HEK293T (cell line): ENCODE results near the gene ZSWIM5.
A peak's percentile ranks its signal among the peaks of the same experiment; 100 is the strongest.
"Not testable (repeated sequence)": the region's sequence is repeated elsewhere in the genome, so short reads cannot be mapped to it uniquely, and the experiment has no call there.

Experiments used
- CTCF ChIA-PET: fragments of 350-600 bp; formaldehyde crosslinking; extraction: SDS; loops from one replicate; lab custom pipeline; 2021; ENCODE audit warnings: antibody characterized with exemption, inconsistent platforms; lab: Yijun Ruan, JAX
- POLR2A ChIA-PET: fragments of 350-600 bp; formaldehyde crosslinking; extraction: SDS; loops from one replicate; lab custom pipeline; 2020; ENCODE audit warnings: antibody characterized with exemption, inconsistent platforms; lab: Yijun Ruan, JAX
- DNase-seq: peaks from one replicate; pipeline ENCODE4 v3.0.0; 2012; ENCODE audit warnings: mixed read lengths; ENCODE audit errors: extremely low spot score
- ARNT ChIP-seq: fragments of 450-650 bp; IDR thresholded peaks from 2 replicates; pipeline ENCODE4 v1.6.1; 2017; ENCODE audit warnings: mild to moderate bottlenecking
- BHLHE40 ChIP-seq: fragments of 450-650 bp; IDR thresholded peaks from 2 replicates; pipeline ENCODE4 v1.6.1; 2016; ENCODE audit warnings: mild to moderate bottlenecking, moderate library complexity, borderline replicate concordance
- CTBP1 ChIP-seq: fragments of 450-650 bp; IDR thresholded peaks from 2 replicates; pipeline ENCODE4 v1.6.1; 2016; ENCODE audit warnings: borderline replicate concordance
- ELF4 ChIP-seq: fragments of 450-650 bp; IDR thresholded peaks from 2 replicates; pipeline ENCODE4 v1.6.1; 2017; ENCODE audit warnings: antibody characterized with exemption
- FOXA1 ChIP-seq: fragments of 450-650 bp; IDR thresholded peaks from 2 replicates; pipeline ENCODE4 v1.6.1; 2016; ENCODE audit warnings: mild to moderate bottlenecking
- FOXK2 ChIP-seq: fragments of 450-650 bp; IDR thresholded peaks from 2 replicates; pipeline ENCODE4 v1.6.1; 2016; ENCODE audit warnings: mild to moderate bottlenecking
- FOXM1 ChIP-seq: fragments of 450-650 bp; IDR thresholded peaks from 2 replicates; pipeline ENCODE4 v1.6.1; 2017; ENCODE audit warnings: mild to moderate bottlenecking, borderline replicate concordance
- HDGF ChIP-seq: fragments of 450-650 bp; IDR thresholded peaks from 2 replicates; pipeline ENCODE4 v1.6.1; 2017; ENCODE audit warnings: antibody characterized with exemption, borderline replicate concordance
- L3MBTL2 ChIP-seq: fragments of 450-650 bp; conservative IDR thresholded peaks from 2 replicates; pipeline ENCODE4 v1.6.1; 2016; ENCODE audit warnings: mild to moderate bottlenecking
- LEF1 ChIP-seq: fragments of 450-650 bp; IDR thresholded peaks from 2 replicates; pipeline ENCODE4 v1.6.1; 2017; ENCODE audit warnings: mild to moderate bottlenecking, borderline replicate concordance
- NFRKB ChIP-seq: fragments of 450-650 bp; IDR thresholded peaks from 2 replicates; pipeline ENCODE4 v1.6.1; 2016; ENCODE audit warnings: mild to moderate bottlenecking, moderate library complexity
- PKNOX1 ChIP-seq: fragments of 450-650 bp; IDR thresholded peaks from 2 replicates; pipeline ENCODE4 v1.6.1; 2016
- SP1 ChIP-seq: fragments of 450-650 bp; IDR thresholded peaks from 2 replicates; pipeline ENCODE4 v1.6.1; 2017
- SUZ12 ChIP-seq: fragments of 450-650 bp; IDR thresholded peaks from 2 replicates; pipeline ENCODE4 v1.6.1; 2016; ENCODE audit warnings: mild to moderate bottlenecking
- TARDBP ChIP-seq: fragments of 450-650 bp; IDR thresholded peaks from 2 replicates; pipeline ENCODE4 v1.6.1; 2016
- ZNF384 ChIP-seq: fragments of 450-650 bp; IDR thresholded peaks from 2 replicates; pipeline ENCODE4 v1.6.1; 2016

ZSWIM5 gene

GRCh38 chr1:45205910-45206721 is at the start of gene ZSWIM5:
ZSWIM5 (minus strand) TSS chr1:45206605; CDS start chr1:45206350, 255 bp downstream.
- POLR2A ChIA-PET: interaction anchor here (0.9 to 1.9 kb wide), 6 partner anchors 9 to 195 kb away, joined by 3 to 6 read pairs (median 4); partner anchors contain the start of genes HECTD3 and MUTYH
- peak; percentile 77 for DNase-seq
- no peak for TF ChIP-seq LEF1
- peak; percentile 75 for TF ChIP-seq L3MBTL2
- no peak for TF ChIP-seq ELF4
- TF ChIP-seq FOXM1: peak; percentile 33; the same call in 1 of the 2 replicates
- no peak for TF ChIP-seq HDGF
- CTCF ChIA-PET: no interaction called here

- ChIA-PET CTCF (interaction anchor here (0.6 kb wide), 1 partner anchor 71 kb away, joined by 3 read pairs; no protein-coding TSS in a partner anchor), POLR2A (no interaction called here)
- DNase-seq: no peak
- TF ChIP-seq NFRKB: no peak
- TF ChIP-seq HDGF: no peak
- TF ChIP-seq FOXM1: no peak
- no peak for TF ChIP-seq FOXA1
- TF ChIP-seq ELF4: no peak
- no peak for TF ChIP-seq LEF1
- TF ChIP-seq CTBP1: no peak
- no peak for TF ChIP-seq TARDBP
- TF ChIP-seq BHLHE40: no peak
- no peak for TF ChIP-seq L3MBTL2
- TF ChIP-seq ZNF384: no peak
- no peak for TF ChIP-seq SP1
Observed at GRCh38 chr1:45254490-45254889, 48.1 kb upstream of the ZSWIM5 start.

DNA sequence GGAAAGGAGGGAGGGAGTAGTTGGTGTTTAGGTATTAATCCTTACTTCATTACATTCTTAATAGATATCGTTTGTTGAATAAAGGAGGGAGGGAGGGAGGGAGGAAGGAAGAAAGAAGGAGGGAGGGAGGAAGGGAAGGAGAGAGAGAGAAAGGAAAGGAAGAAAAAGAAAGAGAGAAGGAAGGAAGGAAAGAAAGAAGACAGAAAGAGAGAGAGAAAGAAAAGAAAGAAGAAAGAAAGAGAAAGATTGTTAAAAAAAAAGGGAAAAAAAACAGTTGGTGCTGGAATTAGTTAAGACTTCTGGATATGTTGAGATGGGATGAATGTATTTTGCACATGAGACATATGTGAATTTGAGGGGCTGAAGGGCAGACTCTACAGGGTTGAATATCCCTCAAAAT is 44.1 kb upstream of the ZSWIM5 start:
- no peak for DNase-seq
- TF ChIP-seq ELF4 (no peak), TARDBP (no peak), PKNOX1 (no peak), FOXK2 (no peak), CTBP1 (no peak), BHLHE40 (no peak), SP1 (no peak), L3MBTL2 (no peak), HDGF (no peak), FOXA1 (no peak), FOXM1 (no peak), NFRKB (no peak), SUZ12 (no peak), ZNF384 (no peak), LEF1 (no peak)
- ChIA-PET POLR2A (no interaction called here), CTCF (no interaction called here)

DNA sequence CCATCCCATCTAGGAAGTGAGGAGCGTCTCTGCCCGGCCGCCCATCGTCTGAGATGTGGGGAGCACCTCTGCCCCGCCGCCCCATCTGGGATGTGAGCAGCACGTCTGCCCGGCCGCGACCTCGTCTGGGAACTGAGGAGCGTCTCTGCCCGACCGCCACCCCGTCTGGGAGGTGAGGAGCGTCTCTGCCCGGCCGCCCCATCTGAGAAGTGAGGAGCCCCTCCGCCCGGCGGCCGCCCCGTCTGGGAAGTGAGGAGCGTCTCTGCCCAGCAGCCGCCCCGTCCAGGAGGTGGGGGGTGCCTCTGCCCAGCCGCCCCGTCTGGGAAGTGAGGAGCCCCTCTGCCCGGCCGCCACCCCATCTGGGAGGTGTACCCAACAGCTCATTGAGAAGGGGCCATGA is 41.6 kb upstream of the ZSWIM5 start:
- CTCF ChIA-PET, DNase-seq, POLR2A ChIA-PET: not testable (repeated sequence)

DNA sequence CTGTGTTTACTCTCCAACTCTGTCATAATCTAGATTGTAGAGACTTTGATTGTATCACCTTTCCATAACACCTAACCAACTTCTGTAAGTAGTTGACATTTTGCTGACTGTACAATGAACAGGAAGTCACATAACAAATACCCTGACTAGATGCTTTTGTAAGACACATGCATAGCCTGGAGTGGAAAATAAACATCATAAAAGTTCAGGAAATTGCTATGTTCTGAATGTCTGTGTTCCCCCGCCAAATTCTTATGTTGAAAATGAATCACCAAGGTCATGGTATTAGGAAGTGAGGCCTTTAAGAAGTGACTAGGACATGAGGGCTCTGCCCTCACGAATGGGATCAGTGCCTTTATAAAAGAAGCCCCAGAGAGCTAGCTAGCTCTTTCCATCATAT is 40.4 kb upstream of the ZSWIM5 start:
- POLR2A ChIA-PET: no interaction called here
- CTCF ChIA-PET: no interaction called here
- DNase-seq: no peak

GRCh38 chr1:45246359-45246758 is 40.0 kb upstream of the ZSWIM5 start:
- POLR2A ChIA-PET, DNase-seq, CTCF ChIA-PET: not testable (repeated sequence)

More for the DNA sequence above, 40.4 kb upstream of the ZSWIM5 start:
- TF ChIP-seq FOXA1 (no peak), LEF1 (no peak), FOXM1 (no peak), TARDBP (no peak), HDGF (no peak), PKNOX1 (no peak), ARNT (no peak), BHLHE40 (no peak), ZNF384 (no peak), ELF4 (no peak), CTBP1 (no peak), SP1 (no peak), SUZ12 (no peak), L3MBTL2 (no peak), NFRKB (no peak), FOXK2 (no peak)

- POLR2A ChIA-PET: no interaction called here
- DNase-seq: no peak
- CTCF ChIA-PET: interaction anchor here (0.7 kb wide), 2 partner anchors 17 to 159 kb away, joined by 3 read pairs; no protein-coding TSS in a partner anchor
- TF ChIP-seq NFRKB (no peak), CTBP1 (no peak), SP1 (no peak), FOXK2 (no peak), ARNT (no peak)
Observed at GRCh38 chr1:45244660-45245059, 38.3 kb upstream of the ZSWIM5 start.
